Jurkat, Clone E6-1 (cell line): ENCODE results near the gene LGALS1.
"Not testable (repeated sequence)": the region's sequence is repeated elsewhere in the genome, so short reads cannot be mapped to it uniquely, and the experiment has no call there.

Experiments
- DNase-seq: peaks from one replicate; pipeline ENCODE4 v3.0.0-alpha.2; 2011; ENCODE audit warnings: low read depth, low spot score
- H3K4me3 ChIP-seq: 2 replicates; pipeline ENCODE4 v1.5.1; 2011; ENCODE audit warnings: mild to moderate bottlenecking, low read length, control low read depth, moderate library complexity

LGALS1 gene

DNA sequence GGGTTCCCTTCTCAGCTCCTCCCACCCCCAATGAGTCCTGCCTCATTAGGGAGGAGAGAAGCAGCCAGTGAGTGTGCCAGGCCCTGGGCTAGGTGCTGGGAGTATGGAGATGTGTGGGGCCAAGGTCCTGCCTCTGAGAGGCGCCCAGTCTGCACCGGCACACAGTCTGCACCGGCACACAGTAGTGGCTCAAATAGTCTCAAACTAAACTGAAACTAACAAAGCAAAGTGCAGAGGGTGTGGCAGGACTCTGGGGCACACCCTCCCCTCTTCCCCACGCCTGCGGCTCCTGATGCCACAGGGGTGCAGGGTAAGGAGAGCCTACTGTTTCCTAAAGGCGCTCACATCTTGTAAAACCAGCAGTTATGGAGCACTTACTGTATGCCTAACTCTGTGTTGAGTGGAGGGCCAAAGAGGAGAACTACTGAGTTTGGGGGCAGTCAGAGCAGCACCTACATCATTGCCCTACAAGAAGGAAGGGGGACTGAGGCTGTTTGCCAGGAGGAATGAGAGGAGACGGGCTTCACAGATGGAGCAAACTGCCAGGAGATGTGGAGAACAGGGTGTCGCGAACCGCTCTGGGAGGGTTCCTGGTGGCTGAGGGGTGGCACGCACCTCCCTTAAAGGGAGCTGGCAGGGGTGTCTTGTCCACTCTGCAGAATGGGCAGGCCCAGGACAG is 36.9 kb upstream of the LGALS1 start:
- H3K4me3 ChIP-seq, result no peak overlapping the region
- no peak for DNase-seq

DNA sequence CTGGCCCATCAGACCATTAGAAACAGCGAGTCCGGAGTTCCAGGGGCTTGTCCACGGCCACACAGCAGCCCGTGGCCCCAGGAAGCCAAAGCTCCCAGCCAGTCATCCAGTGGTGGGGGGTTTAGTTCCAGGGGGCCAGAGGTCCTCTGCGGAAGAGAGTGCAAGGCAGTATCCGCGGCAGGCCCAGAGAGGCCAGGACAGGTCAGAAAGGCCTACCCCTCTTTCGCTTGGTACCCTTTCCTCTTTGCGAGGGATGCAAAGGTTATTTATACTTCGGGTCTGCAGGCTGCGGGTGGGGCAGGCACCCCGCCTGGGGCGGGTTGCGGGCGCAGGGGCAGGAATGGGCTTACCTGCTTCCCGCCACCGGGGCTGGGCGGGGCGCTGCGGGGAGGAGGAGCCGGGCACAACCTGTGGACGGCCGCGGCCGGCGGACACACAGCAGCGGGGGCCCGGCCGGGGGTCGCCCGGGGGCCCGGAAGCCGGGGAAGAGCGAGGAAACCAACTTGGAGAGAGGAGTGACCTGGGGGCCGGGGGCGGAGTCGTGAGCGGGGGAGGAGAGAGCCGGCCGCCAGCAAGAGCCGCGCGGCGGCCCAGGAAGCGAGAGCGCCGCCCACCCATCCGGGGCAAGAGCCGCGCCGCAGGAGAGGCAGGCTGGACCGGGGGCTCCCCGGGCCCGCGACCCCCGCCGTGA is 36.2 kb upstream of the LGALS1 start, which contains the start of gene SH3BP1:
TSS of gene SH3BP1 (plus strand) at position 600 of the 691 bp plus-strand sequence. CDS start 119 bp downstream, outside the sequence.
- DNase-seq, result no peak
- H3K4me3 ChIP-seq, result peak within 1 kb of the TSS; percentile 59

DNA sequence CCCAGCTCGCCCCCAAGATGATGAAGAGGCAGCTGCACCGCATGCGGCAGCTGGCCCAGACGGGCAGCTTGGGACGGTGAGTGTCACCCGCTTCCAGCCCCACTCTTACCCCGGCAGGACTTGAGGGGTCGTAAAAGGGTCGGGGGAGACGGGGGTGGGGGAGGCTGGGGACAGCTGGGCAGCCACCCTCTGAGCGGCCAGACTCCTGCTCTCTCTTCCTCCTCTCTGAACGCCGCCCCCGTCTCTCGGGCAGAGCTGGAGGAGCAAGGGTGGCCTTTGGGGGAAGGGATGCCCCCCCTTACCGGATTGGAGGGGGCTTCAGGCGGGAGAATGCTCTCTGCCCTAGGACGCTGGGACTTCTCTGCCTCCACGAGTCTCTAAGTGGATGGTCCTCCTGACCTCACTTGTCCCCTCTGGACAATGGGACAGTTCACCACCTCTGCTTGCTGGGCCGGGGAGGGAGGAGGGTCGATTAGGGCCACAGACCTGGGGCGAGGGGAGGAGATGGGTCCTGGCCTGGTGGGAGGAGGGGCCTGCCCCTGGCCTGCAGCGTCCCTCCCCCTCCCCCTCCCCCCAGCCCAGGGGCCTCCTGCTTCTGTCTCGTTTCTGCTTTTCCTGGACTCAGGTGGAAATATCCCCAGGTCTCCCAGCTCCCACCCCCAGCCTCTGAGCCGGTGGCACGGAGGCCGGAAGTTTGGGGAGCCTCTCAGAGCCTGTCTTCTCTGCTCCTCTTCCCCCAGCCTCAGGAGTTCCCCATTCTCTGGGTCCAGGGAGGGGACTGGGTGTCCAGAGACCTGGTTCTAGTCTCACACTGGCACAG is 35.5 kb upstream of the LGALS1 start:
- no peak for DNase-seq
- peak overlapping the region; percentile 59 for H3K4me3 ChIP-seq

DNA sequence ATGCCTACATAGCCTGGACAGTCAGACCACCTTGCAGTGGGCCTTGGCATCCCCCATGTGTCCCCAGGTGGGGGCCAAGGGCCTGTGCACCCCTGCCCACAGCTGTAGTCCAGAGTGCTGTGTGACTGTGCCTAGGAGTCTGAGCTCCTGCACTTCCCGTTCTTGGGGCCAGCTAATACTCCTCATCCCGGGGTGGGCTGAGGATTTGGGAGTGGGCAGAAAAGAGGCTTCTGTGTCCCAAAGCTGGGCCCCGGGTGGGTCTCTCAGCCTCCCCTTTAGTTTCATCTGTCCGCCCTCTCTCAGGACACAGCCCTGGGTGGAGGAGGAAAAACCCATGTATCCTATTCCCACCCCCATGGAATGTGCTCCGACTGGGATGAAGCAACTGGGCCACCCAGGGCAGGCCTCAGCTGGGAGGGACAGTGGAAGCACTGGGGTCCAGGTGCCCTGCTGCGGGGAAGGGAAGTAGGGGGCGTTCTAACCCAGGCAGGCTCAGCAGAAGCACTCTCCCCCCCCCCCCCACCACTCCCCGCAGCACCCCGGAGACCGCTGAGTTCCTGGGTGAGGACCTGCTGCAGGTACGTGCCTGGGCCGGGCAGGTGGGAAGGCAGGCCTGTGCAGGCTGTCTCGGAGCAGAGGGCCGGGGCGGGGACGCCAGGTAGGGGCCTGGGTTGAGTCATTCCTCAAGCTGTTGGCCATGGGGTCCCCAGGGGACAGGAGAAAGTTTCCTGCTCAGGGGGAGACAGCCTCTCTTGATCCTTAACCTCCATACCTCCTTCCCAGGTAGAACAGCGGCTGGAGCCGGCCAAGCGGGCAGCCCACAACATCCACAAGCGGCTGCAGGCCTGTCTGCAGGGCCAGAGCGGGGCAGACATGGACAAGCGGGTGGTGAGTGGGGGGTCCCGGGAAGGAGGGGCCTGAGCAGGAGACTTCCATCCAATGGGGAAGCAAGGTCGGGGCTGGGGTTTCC is 34.6 kb upstream of the LGALS1 start:
- peak overlapping the region; percentile 59 for H3K4me3 ChIP-seq
- DNase-seq, result no peak

DNA sequence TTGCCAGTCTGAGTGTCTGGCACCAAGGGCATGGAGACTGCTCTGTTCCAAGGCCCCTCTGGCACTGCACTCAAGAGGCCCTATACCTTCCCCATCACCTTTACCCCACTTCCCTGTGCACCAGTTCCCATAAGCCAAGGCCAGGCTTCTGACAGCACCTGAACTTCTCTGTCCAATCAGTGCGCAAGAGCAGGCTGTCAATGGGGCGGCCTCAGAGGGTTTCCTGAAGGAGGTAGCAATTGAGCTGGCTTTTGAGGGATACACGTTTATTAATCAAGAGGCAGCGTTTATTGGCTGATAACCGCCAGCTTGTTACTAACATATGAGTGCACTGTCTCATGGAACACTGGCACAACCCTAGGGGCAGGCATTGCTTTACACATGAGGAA is 33.9 kb upstream of the LGALS1 start:
- H3K4me3 ChIP-seq, result no peak overlapping the region
- no peak for DNase-seq

DNA sequence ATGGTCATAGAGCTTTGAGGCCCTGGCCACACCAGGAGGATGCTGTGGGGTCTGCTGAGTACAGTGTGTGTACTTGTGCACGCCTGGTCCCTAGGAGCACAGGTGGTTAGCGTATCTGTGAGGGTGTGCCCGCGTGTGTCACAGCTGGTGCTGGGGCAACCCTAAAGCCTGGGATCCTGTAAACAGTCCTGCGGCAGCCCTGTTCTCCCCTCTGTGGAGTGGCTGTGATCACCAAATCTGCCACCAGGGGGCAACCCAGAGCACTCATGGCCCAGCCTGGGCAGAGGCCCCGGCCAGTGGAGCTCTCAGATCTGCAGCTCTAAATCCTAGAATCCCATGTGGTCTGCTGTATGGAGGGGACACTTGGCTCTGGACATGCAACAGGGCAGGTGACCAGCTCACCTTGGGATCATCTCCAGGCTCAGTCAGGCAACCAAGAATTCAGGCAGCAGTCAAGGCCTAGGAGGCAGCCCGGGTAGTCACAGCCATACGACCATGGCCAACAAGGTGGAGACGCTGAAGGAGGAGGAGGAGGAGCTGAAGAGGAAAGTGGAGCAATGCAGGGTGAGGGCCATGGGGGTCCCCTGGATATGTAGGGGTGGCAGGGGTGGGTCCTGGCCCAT is 32.1 kb upstream of the LGALS1 start:
- DNase-seq, result peak; percentile 50

DNA sequence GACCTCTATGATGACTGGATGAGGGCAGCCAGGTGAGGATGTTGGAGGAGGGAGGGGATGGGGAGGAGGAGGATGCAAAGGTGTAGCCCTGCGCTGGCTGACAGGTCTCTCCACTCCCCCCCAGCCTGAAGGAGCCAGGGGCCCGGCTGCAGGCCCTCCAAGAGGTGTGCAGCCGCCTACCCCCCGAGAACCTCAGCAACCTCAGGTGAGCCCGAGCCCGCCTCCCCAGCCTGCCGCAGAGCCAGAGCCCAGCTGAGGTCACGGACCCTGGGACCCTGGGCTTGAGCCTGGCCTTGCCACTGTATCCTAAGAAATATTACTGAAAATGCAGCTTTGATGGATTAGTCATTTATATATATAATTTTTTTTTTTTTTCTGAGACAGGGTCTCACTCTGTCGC is 28.1 kb upstream of the LGALS1 start:
- no peak for DNase-seq
- no peak overlapping the region for H3K4me3 ChIP-seq

More for the DNA sequence above, 32.1 kb upstream of the LGALS1 start:
- H3K4me3 ChIP-seq, result no peak overlapping the region

DNA sequence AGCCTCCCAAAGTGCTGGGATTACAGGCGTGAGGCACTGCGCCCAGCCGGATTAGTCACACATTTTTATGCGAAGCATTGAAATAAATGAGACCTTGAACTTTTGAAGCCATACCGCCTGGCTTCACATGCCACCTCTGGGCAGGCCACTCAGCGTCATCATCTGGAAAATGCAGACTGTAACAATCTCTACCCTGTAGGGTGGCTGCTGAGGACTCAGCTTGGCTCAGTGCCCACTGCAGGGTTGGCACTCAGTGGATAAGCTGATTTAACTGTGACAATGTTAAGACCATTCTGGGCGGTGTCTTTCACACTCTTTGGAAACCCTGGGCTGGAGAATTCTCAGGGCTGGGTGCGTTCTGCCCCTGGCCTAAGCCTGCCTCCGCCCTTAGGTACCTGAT is 27.5 kb upstream of the LGALS1 start:
- no peak overlapping the region for H3K4me3 ChIP-seq
- DNase-seq, result no peak

DNA sequence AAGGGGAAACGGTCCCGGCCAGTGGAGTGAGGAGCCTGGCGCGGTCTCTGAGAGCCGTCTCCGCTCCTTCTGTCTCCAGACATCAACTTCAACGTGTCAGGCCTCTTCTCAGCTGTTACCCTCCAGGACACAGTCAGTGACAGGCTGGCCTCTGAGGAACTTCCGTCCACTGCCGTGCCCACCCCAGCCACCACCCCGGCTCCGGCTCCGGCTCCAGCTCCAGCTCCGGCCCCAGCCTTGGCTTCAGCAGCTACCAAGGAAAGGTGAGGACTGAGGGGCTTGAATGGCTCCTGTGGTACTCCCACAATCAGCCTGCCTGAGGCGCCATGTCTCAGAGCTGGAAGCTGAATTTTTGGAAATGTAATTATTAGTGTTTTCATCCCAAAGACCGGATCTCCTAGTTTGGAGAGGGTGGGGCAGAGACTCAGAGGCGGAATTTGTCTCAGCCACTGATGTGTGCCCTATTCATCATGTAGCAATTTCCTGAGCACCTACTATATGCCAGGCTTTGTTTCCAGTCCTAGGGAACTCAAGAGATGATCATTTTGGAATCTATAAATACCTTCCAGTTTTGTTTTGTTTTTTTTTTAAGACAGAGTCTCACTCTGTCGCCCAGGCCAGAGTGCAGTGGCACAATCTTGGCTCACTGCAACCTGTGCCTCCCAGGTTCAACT is 24.8 kb upstream of the LGALS1 start:
- DNase-seq, result no peak
- no peak overlapping the region for H3K4me3 ChIP-seq

DNA sequence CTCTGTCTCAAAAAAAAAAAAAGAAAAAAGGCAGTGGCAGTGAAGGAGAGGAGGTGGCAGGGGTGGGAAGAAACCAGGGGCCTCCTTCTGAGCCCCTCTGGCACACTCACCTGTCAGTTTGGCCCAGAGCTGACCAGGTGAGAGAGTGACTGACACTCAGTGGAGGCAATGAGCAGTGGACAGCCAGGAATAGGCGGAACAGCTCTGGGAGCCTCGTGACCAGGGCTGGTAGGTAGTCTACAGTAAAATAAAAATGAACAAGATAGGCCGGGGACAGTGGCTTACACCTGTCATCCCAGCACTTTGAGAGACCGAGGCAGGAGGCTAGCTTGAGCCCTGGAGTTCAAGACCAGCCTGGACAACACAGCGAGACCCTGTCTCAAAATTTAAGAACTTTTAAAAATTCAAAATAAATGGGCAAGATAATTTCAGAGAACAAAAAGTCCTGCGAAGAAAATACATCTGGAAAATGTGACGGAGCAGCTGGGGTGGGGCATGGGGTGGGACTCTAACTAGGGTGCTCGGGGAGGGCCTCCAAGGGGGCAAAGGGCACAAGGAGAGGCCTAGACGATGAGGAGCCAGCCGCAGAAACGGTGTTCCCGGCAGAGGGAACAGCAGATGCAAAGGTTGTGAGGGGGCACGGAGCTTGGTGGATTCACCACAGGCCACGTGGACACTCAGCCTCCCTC is 20.7 kb upstream of the LGALS1 start:
- H3K4me3 ChIP-seq, result no peak overlapping the region
- no peak for DNase-seq

DNA sequence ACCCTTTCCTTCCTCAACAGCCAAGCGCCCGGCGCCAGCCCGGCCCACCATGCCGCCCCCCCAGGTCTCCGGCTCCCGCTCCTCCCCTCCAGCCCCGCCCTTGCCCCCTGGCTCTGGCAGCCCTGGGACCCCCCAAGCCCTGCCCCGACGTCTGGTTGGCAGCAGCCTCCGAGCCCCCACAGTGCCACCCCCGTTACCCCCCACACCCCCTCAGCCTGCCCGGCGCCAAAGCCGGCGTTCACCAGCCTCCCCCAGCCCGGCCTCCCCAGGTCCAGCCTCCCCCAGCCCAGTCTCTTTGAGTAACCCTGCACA is 20.2 kb upstream of the LGALS1 start:
- no peak for DNase-seq
- H3K4me3 ChIP-seq, result no peak overlapping the region

DNA sequence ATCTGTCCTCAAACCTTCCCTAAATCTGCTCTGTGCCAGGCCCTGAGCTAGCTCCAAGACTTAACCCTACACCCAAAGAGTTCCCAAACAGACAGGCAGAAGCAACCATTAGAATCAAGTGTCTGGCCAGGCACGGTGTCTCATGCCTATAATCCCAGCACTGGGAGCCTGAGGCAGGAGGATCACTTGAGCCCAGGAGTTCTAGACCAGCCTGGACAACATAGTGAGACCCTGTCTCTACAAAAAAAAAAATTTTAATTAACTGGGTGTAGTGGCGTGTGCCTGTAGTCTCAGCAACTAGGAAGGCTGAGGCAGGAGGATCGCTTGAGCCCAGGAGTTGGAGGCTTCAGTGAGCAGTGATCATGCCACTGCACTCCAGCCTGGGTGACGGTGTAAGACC is 18.9 kb upstream of the LGALS1 start:
- not testable (repeated sequence) for H3K4me3 ChIP-seq, DNase-seq

DNA sequence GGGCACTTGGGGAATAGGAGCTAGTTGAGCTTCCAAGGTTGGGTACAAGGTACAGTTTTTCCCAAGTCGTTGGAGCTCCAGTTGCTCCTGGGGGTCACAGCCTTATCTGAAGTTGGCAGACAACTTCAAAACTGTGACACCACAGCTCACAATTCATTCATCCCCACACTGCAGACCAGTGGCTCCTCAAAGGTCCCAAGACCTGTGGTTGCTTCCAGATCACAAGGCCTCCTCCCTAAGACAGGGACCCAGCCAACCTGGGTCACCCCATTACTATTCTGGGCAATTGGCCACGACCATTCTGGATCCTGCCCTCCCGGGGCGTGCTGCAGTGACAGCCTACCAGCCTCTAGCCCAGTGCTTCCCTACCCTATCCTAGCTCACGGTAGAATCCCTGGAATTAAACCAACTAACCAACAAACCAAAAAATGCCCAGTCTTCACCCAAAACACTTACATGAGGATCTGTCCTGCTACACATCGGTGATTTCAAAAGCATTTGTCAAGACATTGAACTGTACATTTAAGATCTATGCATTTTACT is 17.8 kb upstream of the LGALS1 start:
- peak overlapping the region; percentile 56 for H3K4me3 ChIP-seq
- DNase-seq, result no peak

DNA sequence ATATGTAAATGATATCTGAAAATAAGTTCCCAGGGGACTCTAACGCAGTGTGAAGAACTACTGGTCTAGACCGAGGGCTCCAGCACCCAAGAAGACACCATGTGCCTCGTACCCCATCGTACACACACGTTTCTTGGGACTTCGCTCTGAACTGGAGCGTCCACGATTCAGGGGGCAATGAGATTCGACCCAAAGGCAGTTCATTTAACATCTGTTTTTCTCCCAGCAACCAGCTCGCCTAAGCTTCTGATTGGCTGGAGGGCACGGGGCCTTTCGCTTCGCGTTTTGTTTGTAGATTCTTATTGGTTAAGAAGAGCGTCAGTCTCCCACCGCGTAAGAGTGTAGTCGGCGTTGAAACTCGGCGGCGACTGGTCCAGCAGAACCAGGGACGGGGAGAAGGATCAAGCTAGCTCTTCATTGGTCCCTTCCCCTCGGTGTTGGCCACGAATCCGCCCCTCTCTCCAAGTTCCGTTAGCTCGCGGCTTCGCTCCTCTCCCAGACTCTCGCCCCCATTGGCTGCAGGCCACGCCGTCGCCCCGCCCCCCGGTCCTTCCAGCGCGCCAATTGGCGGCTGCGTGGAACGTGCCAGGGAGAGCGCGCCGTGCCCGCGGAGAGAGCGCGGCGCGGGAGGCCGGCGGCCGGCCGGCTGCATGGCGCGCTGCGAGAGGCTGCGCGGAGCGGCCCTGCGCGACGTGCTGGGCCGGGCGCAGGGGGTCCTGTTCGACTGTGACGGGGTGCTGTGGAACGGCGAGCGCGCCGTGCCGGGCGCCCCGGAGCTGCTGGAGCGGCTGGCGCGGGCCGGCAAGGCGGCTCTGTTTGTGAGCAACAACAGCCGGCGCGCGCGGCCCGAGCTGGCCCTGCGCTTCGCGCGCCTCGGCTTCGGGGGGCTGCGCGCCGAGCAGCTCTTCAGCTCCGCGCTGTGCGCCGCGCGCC is 17.0 kb upstream of the LGALS1 start, which contains the start of gene PDXP:
TSS of gene PDXP (plus strand) at position 591 of the 933 bp plus-strand sequence. CDS start at position 651, 60 bp downstream.
- peak; percentile 100 for DNase-seq
- peak within 1 kb of the TSS; percentile 86 for H3K4me3 ChIP-seq

DNA sequence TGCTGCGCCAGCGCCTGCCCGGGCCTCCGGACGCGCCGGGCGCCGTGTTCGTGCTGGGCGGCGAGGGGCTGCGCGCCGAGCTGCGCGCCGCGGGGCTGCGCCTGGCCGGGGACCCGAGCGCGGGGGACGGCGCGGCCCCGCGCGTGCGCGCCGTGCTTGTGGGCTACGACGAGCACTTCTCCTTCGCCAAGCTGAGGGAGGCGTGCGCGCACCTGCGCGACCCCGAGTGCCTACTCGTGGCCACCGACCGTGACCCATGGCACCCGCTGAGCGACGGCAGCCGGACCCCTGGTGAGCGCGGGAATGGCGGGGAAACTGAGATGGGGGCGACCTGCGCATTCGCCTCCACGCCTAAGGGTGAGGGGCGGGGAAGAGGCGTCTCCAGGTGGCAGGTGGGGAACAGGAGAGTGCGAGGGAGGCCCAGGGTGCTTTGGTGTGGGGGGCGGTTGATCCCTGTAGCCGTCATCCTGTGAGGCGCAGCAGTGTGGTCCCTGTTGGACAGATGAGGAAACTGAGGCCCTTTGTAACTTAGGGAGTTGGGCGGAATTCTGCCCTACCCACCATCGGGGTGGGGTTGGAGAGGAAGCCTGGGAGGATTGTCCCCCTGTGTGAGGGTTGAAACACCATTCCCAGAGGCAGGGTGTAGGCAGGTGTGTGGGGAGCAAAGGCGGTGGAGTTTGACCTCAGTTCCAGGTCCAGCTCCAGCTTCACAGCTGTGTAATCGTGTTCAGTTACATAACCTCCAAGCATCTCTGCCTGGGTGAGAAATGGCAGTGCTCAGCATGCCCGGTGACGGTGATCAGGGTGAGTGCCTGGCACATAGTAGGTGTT is 16.2 kb upstream of the LGALS1 start:
- H3K4me3 ChIP-seq, result peak overlapping the region; percentile 86
- DNase-seq, result no peak
